Naive thymus-derived CD8-positive, alpha-beta T cell (primary cell): ENCODE results near the gene CD99. TPM values are rescaled to one million over a fixed set of nuclear protein-coding genes. Genes with fewer than 3 reads are reported as not detected.

Experiments used
- ATAC-seq, 2 donors: fragments of 150-1000 bp; cut with Tn5 transposase in 1 of 2; sonication (Bioruptor Pico), chemical (Tn5 transposase) in 1 of 2; 1 replicate in 1 of 2; 2 replicates in 1 of 2; pipeline ENCODE4 v1.10.0; 2021; ENCODE audit warnings: mild to moderate bottlenecking in 2 of 2, moderate library complexity in 2 of 2
- POLR2A ChIA-PET: fragments of 350-600 bp; sonication (Branson Sonifier 250); formaldehyde crosslinking; loops from one replicate; lab custom pipeline; 2021; ENCODE audit warnings: antibody characterized with exemption; lab: Charles Lee
- DNase-seq, 10 donors: peaks; one replicate each; pipeline versions ENCODE4 v3.0.0 to v3.0.0-alpha.2; 2020 to 2022
- H3K27ac Mint-ChIP-seq, 10 donors: one replicate each; pipeline ENCODE4 v1.8.0; 2020 to 2022; ENCODE audit warnings: mild to moderate bottlenecking in 10 of 10, mixed read lengths in 10 of 10, moderate library complexity in 4 of 10, inconsistent platforms in 1 of 10
- H3K27me3 Mint-ChIP-seq, 5 donors: one replicate each; pipeline ENCODE4 v1.8.0; 2021 to 2022; ENCODE audit warnings: mixed read lengths in 5 of 5
- H3K36me3 Mint-ChIP-seq, 3 donors: one replicate each; pipeline ENCODE4 v1.8.0; 2020 to 2022; ENCODE audit warnings: mixed read lengths in 3 of 3, mild to moderate bottlenecking in 2 of 3, inconsistent platforms in 1 of 3
- H3K4me1 Mint-ChIP-seq, 4 donors: one replicate each; pipeline ENCODE4 v1.8.0; 2021 to 2022; ENCODE audit warnings: mixed read lengths in 4 of 4
- H3K4me3 Mint-ChIP-seq, 10 donors: one replicate each; pipeline ENCODE4 v1.8.0; 2020 to 2022; ENCODE audit warnings: mild to moderate bottlenecking in 10 of 10, mixed read lengths in 10 of 10, moderate library complexity in 6 of 10, inconsistent platforms in 1 of 10
- H3K9me3 Mint-ChIP-seq, 9 donors: one replicate each; pipeline ENCODE4 v1.8.0; 2020 to 2022; ENCODE audit warnings: mixed read lengths in 9 of 9, mild to moderate bottlenecking in 3 of 9, inconsistent platforms in 1 of 9, moderate library complexity in 1 of 9
- polyA plus RNA-seq, 3 donors: library from polyadenylated mRNA; unstranded; fragments of 300-500 nt; fragmentation: Illumina TruSeq; gene quantifications; one replicate each; pipeline ENCODE4 v1.2.3, GENCODE V29; 2021
- total RNA-seq, 8 experiments: library from RNA in 2 of 8; stranded (reverse) in 2 of 8; gene quantifications; one replicate each; pipeline ENCODE4 v1.2.3 and lab custom pipeline; 2021 to 2026

The CD99 gene
- total RNA-seq (100 to 1,000 TPM; 123 to 124 TPM), polyA plus RNA-seq (100 to 1,000 TPM; 120 to 218 (median 137) TPM), total RNA-seq (lab: John Stamatoyannopoulos, UW) (39.9 to 69.1 (median 55.4) reads per million in 6 experiments)

GRCh38 chrX:2690856-2691542 is at the start of gene CD99:
CD99 (plus strand) TSS chrX:2691295; CDS start chrX:2691361, 66 bp downstream.
- H3K4me1 Mint-ChIP-seq, result peaks cover 37 to 46% (median 41%) of the 10 kb centered on the region in 4 donors
- peak within 1 kb of the TSS; percentile 75 to 96 (median 88) for H3K27ac Mint-ChIP-seq
- H3K27me3 Mint-ChIP-seq, result no peaks in the 10 kb centered on the region
- H3K9me3 Mint-ChIP-seq, result no peaks in the 10 kb centered on the region
- POLR2A ChIA-PET, result no interaction called here
- peak; percentile 87 to 89 for ATAC-seq
- peak; percentile 79 to 94 (median 88) for DNase-seq
- no peaks in the 10 kb centered on the region for H3K36me3 Mint-ChIP-seq
- H3K4me3 Mint-ChIP-seq, result peak within 1 kb of the TSS; percentile 92 to 99 (median 96)

- DNase-seq (no peak), ATAC-seq (no peak)
- no peak overlapping the region for H3K27ac Mint-ChIP-seq
- no peak overlapping the region for H3K4me3 Mint-ChIP-seq
- no peaks in the 10 kb centered on the region for H3K9me3 Mint-ChIP-seq
- no peaks in the 10 kb centered on the region for H3K27me3 Mint-ChIP-seq
- POLR2A ChIA-PET, result no interaction called here
- H3K4me1 Mint-ChIP-seq, result peaks cover 0 to 17% (median 10%) of the 10 kb centered on the region in 4 donors
- H3K36me3 Mint-ChIP-seq, result peaks cover 0 to 30% (median 14%) of the 10 kb centered on the region in 3 donors
These were observed 48.9 kb upstream of the CD99 start for GRCh38 chrX:2642146-2642545.

- Mint-ChIP-seq H3K36me3 (peaks cover 0 to 37% (median 15%) of the 10 kb centered on the region in 3 donors), H3K4me3 (no peak overlapping the region), H3K27ac (peak overlapping the region in 4 of 10 donors; percentile 10 to 35 (median 28)), H3K4me1 (peaks cover 0 to 17% (median 10%) of the 10 kb centered on the region in 4 donors), H3K27me3 (no peaks in the 10 kb centered on the region), H3K9me3 (no peaks in the 10 kb centered on the region)
- ATAC-seq (no peak), DNase-seq (no peak)
- POLR2A ChIA-PET, result no interaction called here
These were observed 48.3 kb upstream of the CD99 start for GRCh38 chrX:2642791-2643190.

DNA sequence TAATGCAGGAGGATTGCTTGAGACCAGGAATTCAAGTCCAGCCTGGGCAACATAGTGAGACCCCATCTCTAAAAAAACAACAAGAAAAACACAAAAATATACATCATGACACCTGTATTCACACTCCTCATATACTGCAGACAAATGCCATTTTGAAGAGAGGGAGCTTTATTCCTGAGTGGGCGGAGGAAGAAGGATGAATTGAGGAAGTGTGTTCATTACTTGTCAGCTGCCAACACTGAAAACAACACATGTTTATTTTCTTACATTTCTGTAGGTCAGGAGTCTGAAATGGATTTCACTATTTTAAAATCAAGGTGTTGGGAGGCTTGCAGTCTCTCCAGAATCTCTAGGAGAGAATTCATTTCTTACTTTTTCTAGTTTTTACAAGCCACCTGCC is 47.2 kb upstream of the CD99 start:
- POLR2A ChIA-PET, result no interaction called here
- Mint-ChIP-seq H3K9me3 (no peaks in the 10 kb centered on the region), H3K36me3 (peaks cover 0 to 36% (median 14%) of the 10 kb centered on the region in 3 donors), H3K4me3 (no peak overlapping the region), H3K27ac (peak overlapping the region in 1 of 10 donors; percentile 20), H3K4me1 (peaks cover 0 to 7% (median 5%) of the 10 kb centered on the region in 4 donors), H3K27me3 (no peaks in the 10 kb centered on the region)
- ATAC-seq, result no peak
- no peak for DNase-seq

DNA sequence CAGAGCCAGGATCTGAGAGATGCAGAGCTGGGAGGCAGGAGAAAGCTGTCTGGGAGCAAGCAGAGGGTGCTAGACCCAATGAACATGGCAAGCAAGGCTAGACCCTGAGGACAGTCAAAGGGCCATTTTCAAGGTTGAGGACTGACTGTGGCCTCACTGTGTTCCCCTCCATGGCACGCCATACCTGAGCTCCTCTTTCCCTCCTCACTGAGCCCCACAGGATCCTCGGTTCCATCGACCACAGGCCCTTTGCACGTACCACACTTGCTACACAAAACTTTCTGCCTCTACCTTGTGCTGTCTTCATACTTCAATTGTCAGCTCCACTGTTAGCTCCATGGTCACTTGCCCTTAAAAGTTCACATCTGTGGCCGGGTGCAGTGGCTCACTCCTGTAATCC is 45.5 kb upstream of the CD99 start:
- Mint-ChIP-seq H3K27ac (no peak overlapping the region), H3K36me3 (peaks cover 0 to 30% (median 14%) of the 10 kb centered on the region in 3 donors), H3K4me3 (no peak overlapping the region), H3K27me3 (no peaks in the 10 kb centered on the region), H3K4me1 (peaks cover 0 to 9% (median 7%) of the 10 kb centered on the region in 4 donors), H3K9me3 (no peaks in the 10 kb centered on the region)
- DNase-seq (no peak), ATAC-seq (no peak)
- POLR2A ChIA-PET, result no interaction called here

- Mint-ChIP-seq H3K36me3 (peaks cover 0 to 25% (median 12%) of the 10 kb centered on the region in 3 donors), H3K27me3 (no peaks in the 10 kb centered on the region), H3K27ac (no peak overlapping the region), H3K4me3 (no peak overlapping the region), H3K9me3 (no peaks in the 10 kb centered on the region), H3K4me1 (peaks cover 0 to 9% (median 6%) of the 10 kb centered on the region in 4 donors)
- POLR2A ChIA-PET, result no interaction called here
- ATAC-seq (no peak), DNase-seq (no peak)
These were observed 43.5 kb upstream of the CD99 start for GRCh38 chrX:2647627-2648026.

DNA sequence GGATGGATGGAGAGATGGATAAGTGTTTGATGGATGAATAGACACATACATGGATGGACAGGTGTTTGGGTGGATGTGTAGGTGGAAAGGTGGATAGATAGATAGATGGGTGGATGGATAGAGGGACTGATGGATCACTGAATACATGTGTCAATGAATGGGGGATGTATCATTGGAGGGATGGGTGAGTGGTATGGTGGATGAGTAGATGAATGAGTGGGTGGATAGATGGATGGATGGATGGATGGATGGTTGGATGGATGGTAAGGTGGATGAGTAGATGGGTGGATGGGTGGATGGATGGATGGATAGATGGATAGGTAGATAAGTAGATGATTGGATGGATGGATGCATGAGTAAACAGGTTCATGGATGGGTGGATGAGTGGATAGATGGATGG is 41.1 kb upstream of the CD99 start:
- POLR2A ChIA-PET, result no interaction called here
- ATAC-seq (no peak), DNase-seq (no peak)
- H3K4me1 Mint-ChIP-seq, result peaks cover 0 to 5% (median 0%) of the 10 kb centered on the region in 4 donors
- peaks cover 0 to 25% (median 17%) of the 10 kb centered on the region in 3 donors for H3K36me3 Mint-ChIP-seq
- H3K27me3 Mint-ChIP-seq, result no peaks in the 10 kb centered on the region
- no peak overlapping the region for H3K27ac Mint-ChIP-seq
- H3K9me3 Mint-ChIP-seq, result no peaks in the 10 kb centered on the region
- no peak overlapping the region for H3K4me3 Mint-ChIP-seq

DNA sequence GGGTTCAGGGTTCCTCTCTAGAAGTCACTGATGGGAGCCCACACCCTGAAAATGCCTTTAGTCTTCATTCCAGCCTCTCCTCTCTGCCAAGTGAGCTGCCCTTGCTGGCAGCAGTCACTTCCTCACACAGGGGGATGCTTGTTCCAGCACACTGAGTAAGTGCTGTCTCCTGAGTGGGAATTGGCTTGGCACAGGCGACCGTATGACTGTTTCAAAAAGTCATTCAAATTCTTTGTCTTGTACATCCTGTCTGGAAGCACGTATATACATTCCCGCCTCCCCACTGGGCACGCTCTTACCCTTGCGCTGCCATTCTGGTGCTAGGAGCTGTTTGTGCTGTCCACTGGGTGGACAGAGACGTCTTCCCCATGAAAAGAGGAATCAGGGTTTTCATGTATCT is 40.2 kb upstream of the CD99 start:
- H3K9me3 Mint-ChIP-seq, result no peaks in the 10 kb centered on the region

GRCh38 chrX:2652106-2652505 is 39.0 kb upstream of the CD99 start:
- no peaks in the 10 kb centered on the region for H3K27me3 Mint-ChIP-seq
- no peaks in the 10 kb centered on the region for H3K9me3 Mint-ChIP-seq
- no peak overlapping the region for H3K4me3 Mint-ChIP-seq
- no peak for DNase-seq
- no peak overlapping the region for H3K27ac Mint-ChIP-seq
- POLR2A ChIA-PET, result no interaction called here
- peaks cover 0 to 5% (median 0%) of the 10 kb centered on the region in 4 donors for H3K4me1 Mint-ChIP-seq
- H3K36me3 Mint-ChIP-seq, result peaks cover 0 to 22% (median 11%) of the 10 kb centered on the region in 3 donors
- no peak for ATAC-seq

More for the DNA sequence above, 40.2 kb upstream of the CD99 start:
- ATAC-seq, result no peak
- DNase-seq, result no peak
- Mint-ChIP-seq H3K27ac (peak overlapping the region in 1 of 10 donors; percentile 15), H3K36me3 (peaks cover 0 to 27% (median 17%) of the 10 kb centered on the region in 3 donors), H3K4me3 (no peak overlapping the region), H3K4me1 (peaks cover 0 to 5% (median 0%) of the 10 kb centered on the region in 4 donors), H3K27me3 (no peaks in the 10 kb centered on the region)
- POLR2A ChIA-PET, result no interaction called here

- Mint-ChIP-seq H3K36me3 (peaks cover 0 to 11% (median 6%) of the 10 kb centered on the region in 3 donors), H3K4me1 (peaks cover 0 to 5% (median 1%) of the 10 kb centered on the region in 4 donors), H3K4me3 (no peak overlapping the region), H3K27ac (peak overlapping the region in 2 of 10 donors; percentile 15 to 28), H3K27me3 (no peaks in the 10 kb centered on the region), H3K9me3 (no peaks in the 10 kb centered on the region)
- POLR2A ChIA-PET, result no interaction called here
- ATAC-seq (no peak), DNase-seq (no peak)
These were observed 36.4 kb upstream of the CD99 start for GRCh38 chrX:2654436-2655340.

DNA sequence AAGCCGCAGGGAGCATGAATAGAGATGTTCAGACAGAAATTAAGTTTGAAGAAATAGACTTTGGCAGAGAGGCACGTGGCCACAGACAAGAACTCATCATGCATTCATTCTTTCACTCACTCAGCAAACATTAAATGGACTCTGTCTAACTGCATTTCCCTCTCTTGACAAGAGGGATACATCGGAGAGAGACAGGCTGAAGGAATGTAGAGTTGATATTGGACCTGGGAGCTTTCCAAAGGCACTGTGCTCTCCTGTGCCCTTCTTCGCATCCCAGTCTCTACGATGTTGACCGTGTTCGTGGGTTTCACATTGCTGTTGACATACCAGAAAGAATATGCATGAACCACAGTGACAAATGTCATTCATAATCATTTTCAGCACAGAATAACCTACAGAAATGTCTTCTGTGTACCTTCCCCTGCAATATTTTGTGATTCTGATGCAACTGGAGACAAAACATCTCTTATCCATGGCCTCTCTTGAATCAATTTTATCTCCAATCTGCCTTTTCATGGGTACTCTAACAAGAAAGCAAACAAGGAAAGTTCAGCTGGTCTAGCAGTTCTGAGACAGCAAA is 34.7 kb upstream of the CD99 start:
- Mint-ChIP-seq H3K4me1 (peaks cover 0 to 3% (median 1%) of the 10 kb centered on the region in 4 donors), H3K9me3 (no peaks in the 10 kb centered on the region), H3K27me3 (no peaks in the 10 kb centered on the region), H3K4me3 (no peak overlapping the region), H3K27ac (peak overlapping the region in 1 of 10 donors; percentile 33), H3K36me3 (peaks cover 0 to 8% (median 6%) of the 10 kb centered on the region in 3 donors)
- POLR2A ChIA-PET, result no interaction called here
- no peak for DNase-seq
- no peak for ATAC-seq

DNA sequence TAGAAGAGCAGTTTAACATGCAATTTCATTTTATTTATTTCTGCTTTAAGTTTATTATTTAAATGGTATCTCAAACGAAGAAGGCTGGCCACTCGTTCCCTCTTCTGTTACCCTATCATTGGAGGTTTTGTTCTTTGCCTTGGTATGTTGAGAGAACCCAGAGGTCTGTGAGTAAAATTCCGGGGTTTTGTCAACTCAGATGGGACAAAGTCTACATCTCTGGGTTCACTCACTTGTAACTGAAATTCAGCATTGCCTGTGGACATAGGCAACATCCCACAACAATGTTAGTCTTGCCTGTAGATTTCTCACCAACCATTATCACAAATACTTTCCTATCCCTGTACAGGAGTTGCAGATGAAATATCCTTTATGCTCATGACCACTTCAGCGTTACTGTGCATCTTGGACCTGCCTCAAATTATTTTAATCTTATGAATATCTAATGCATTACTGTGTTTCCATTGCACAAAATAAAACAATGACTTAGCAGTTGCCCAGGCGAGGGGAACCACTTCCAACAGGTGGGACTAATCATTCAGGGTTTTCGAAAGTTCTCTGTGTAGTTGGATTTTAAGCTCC is 33.5 kb upstream of the CD99 start:
- ATAC-seq, result no peak
- peak overlapping the region in 1 of 10 donors; percentile 4 for H3K27ac Mint-ChIP-seq
- no peaks in the 10 kb centered on the region for H3K9me3 Mint-ChIP-seq
- POLR2A ChIA-PET, result no interaction called here
- no peak for DNase-seq
- no peak overlapping the region for H3K4me3 Mint-ChIP-seq
- peaks cover 0 to 3% (median 1%) of the 10 kb centered on the region in 4 donors for H3K4me1 Mint-ChIP-seq
- no peaks in the 10 kb centered on the region for H3K27me3 Mint-ChIP-seq
- peaks cover 0 to 8% (median 6%) of the 10 kb centered on the region in 3 donors for H3K36me3 Mint-ChIP-seq
